ENCODE data around the gene FAM193B. TPM values are rescaled to one million over a fixed set of nuclear protein-coding genes. Genes with fewer than 3 reads are reported as not detected.
"Not testable (repeated sequence)": the region's sequence is repeated elsewhere in the genome, so short reads cannot be mapped to it uniquely, and the experiment has no call there.

The FAM193B gene
- total RNA-seq, 1 experiment from 2014 or later, result 70.2 TPM

DNA sequence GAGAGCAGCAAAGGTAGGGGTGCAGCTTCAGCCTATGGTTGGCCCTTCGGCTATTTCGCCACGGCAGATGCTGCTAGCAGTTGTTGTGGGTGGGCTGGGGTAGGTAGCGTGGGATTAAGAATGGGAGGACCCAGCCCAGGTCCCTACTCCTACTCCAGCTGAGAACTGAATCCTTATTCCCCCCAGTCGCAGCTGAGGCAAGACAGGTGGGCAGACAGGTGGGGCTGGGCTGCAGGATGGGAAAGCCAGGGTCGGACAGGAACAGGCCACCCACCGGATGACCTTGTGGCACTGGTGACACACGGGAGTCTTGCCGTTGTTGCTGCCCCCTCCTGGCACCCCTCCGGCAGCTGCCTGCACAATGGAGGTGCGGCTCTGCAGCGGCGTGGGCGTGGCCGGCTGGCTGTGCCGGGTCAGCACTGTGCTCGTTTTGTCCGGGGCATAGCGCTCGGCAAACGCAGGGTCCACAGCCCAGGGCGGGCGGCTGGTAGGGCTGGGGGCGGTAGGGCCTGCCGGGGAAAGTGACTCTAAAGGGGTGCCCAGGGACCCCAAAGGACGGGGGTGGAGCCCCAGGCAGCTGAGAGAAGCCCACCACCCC, 65.1 kb downstream of the FAM193B start:
- Histone ChIP-seq H3K4me3 (ENCODE audit: insufficient read depth, low read depth, low read length) (no peak overlapping the region), H3K36me3 (replicated peaks; ENCODE audit: control insufficient read depth, insufficient read depth, low read length) (peaks cover 48% of the 10 kb centered on the region), H3K27me3 (ENCODE audit: control insufficient read depth, insufficient read depth, low read length) (no peaks in the 10 kb centered on the region)
- DNase-seq, result no peak

GRCh38 chr5:177487975-177488374, 66.4 kb downstream of the FAM193B start:
- no peak for DNase-seq
- Histone ChIP-seq H3K27me3 (ENCODE audit: control insufficient read depth, insufficient read depth, low read length) (no peaks in the 10 kb centered on the region), H3K4me3 (ENCODE audit: insufficient read depth, low read depth, low read length) (no peak overlapping the region), H3K36me3 (replicated peaks; ENCODE audit: control insufficient read depth, insufficient read depth, low read length) (peaks cover 49% of the 10 kb centered on the region)

- no peaks in the 10 kb centered on the region for H3K27me3 ChIP-seq (ENCODE audit: control insufficient read depth, insufficient read depth, low read length)
- no peak overlapping the region for H3K4me3 ChIP-seq (ENCODE audit: insufficient read depth, low read depth, low read length)
- no peak for DNase-seq
- H3K36me3 ChIP-seq (replicated peaks; ENCODE audit: control insufficient read depth, insufficient read depth, low read length), result peaks cover 46% of the 10 kb centered on the region
Measured at GRCh38 chr5:177487144-177487543, 67.2 kb downstream of the FAM193B start.

GRCh38 chr5:177486256-177486655, 68.1 kb downstream of the FAM193B start:
- Histone ChIP-seq H3K36me3 (replicated peaks; ENCODE audit: control insufficient read depth, insufficient read depth, low read length) (peaks cover 49% of the 10 kb centered on the region), H3K4me3 (ENCODE audit: insufficient read depth, low read depth, low read length) (no peak overlapping the region)

DNA sequence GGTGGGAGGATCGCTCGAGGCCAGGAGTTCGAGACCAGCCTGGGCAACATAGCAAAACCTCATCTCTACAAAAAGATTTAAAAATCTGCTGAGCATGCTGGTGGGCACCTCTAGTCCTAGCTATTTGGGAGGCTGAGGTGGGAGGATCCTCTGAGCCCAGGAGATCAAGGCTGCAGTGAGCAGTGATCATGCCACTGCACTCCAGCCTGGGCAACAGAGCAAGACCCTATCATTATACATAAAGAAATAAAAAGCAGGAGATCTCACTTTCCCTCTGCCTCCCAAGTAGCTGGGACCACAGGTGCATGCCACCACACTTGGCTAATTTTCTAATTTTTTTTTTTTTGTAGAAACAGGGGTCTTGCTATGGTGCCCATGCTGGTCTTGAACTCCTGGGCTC, 68.6 kb downstream of the FAM193B start:
- H3K4me3 ChIP-seq (ENCODE audit: insufficient read depth, low read depth, low read length); H3K27me3 ChIP-seq (ENCODE audit: control insufficient read depth, insufficient read depth, low read length); DNase-seq: not testable (repeated sequence)
- peaks cover 46% of the 10 kb centered on the region for H3K36me3 ChIP-seq (replicated peaks; ENCODE audit: control insufficient read depth, insufficient read depth, low read length)

More at GRCh38 chr5:177486256-177486655, 68.1 kb downstream of the FAM193B start:
- H3K27me3 ChIP-seq (ENCODE audit: control insufficient read depth, insufficient read depth, low read length), result no peaks in the 10 kb centered on the region
- no peak for DNase-seq

GRCh38 chr5:177484902-177485549, 69.3 kb downstream of the FAM193B start:
- peaks cover 39% of the 10 kb centered on the region for H3K36me3 ChIP-seq (replicated peaks; ENCODE audit: control insufficient read depth, insufficient read depth, low read length)
- no peak overlapping the region for H3K4me3 ChIP-seq (ENCODE audit: insufficient read depth, low read depth, low read length)
- H3K27me3 ChIP-seq (ENCODE audit: control insufficient read depth, insufficient read depth, low read length), result no peaks in the 10 kb centered on the region
- no peak for DNase-seq

DNA sequence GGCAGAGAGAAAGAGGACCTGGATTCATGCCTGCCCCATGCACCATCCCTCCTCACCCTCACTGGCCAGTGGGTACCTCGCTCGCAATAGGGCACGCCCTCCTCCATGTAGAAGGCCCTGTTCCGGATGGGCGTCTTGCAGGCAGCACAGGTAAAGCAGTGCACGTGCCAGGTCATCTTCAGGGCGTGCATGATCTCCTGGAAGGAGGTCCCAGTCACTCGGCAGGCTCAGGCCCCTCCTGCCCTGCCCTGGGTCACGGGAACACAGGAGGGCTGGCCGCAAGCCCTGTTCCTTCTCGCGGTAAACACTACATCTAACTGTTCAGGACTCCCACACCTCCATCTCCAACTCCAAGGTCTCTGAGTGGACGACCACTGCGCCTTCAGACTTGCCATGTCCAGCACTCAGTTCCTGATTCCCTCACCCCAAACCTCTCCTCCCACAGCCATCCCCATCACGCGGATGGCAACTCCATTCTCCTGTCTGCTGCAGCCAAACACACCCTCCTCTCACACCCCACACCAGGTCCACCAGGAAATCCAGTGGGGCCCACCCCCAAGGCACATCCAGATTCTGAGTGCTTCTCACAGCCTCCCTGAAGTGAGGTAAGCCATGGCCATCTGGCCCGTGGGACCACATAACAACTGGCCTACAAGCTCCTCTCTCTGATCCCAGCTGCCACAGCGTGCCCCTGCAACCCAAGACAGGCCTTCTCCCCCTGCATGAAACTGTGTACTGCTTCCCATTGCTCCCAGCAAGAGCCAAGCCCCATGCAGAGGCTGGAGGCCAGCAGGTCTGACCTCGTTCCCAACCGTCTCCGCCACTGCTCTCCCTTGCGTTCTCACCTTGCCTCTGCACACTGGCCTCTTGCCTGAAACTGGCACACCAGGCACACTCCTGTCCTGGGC, 70.1 kb downstream of the FAM193B start:
- Histone ChIP-seq H3K27me3 (ENCODE audit: control insufficient read depth, insufficient read depth, low read length) (no peaks in the 10 kb centered on the region), H3K36me3 (replicated peaks; ENCODE audit: control insufficient read depth, insufficient read depth, low read length) (peaks cover 36% of the 10 kb centered on the region), H3K4me3 (ENCODE audit: insufficient read depth, low read depth, low read length) (no peak overlapping the region)
- DNase-seq, result no peak

- Histone ChIP-seq H3K4me3 (ENCODE audit: insufficient read depth, low read depth, low read length) (no peak overlapping the region), H3K36me3 (replicated peaks; ENCODE audit: control insufficient read depth, insufficient read depth, low read length) (peaks cover 29% of the 10 kb centered on the region), H3K27me3 (ENCODE audit: control insufficient read depth, insufficient read depth, low read length) (no peaks in the 10 kb centered on the region)
- DNase-seq, result no peak
Measured at GRCh38 chr5:177483042-177483441, 71.3 kb downstream of the FAM193B start.

DNA sequence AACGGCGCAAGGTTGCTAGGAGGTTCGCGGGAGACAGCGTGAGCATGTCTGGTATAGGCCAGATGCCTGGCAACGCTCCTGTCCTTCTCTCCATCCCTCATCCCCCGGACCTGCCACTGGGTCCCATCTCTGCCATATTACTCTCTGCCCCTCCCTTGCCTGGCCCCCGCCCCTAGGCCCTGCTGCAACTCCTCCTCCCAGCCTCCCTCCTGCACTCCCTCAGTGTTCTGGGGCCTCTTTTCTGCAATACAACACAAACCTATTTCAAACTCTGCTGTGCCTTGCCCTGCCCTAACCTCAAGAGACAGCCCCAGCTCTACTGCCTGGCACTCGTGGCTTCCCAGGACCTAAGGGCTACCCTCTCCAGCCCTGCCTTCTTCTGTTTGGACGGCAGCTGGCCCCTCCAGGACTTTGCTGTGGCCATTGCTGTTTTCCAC, 72.0 kb downstream of the FAM193B start:
- peaks cover 23% of the 10 kb centered on the region for H3K36me3 ChIP-seq (replicated peaks; ENCODE audit: control insufficient read depth, insufficient read depth, low read length)
- H3K4me3 ChIP-seq (ENCODE audit: insufficient read depth, low read depth, low read length), result no peak overlapping the region
- no peak for DNase-seq
- no peaks in the 10 kb centered on the region for H3K27me3 ChIP-seq (ENCODE audit: control insufficient read depth, insufficient read depth, low read length)

DNA sequence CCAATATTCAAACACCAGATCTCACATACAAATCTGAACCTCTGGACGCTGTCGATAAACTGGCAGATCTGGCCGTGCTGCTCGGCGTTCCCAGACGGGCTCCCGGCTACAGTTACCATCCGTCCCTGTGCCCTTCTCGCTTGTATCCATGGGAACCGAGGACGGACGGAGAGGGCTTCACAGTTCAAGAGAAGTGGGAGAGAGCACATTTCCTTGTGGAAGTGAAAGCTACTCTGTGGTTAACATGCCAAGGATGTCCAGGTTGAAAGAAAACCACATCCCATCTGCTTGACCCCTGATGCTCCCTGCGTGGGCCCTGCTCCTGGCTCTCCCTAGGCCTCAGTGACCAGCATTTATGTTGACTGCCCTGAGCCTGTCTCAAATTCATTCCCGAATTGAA, 74.6 kb downstream of the FAM193B start:
- Histone ChIP-seq H3K27me3 (ENCODE audit: control insufficient read depth, insufficient read depth, low read length) (no peaks in the 10 kb centered on the region), H3K4me3 (ENCODE audit: insufficient read depth, low read depth, low read length) (no peak overlapping the region), H3K36me3 (replicated peaks; ENCODE audit: control insufficient read depth, insufficient read depth, low read length) (peaks cover 15% of the 10 kb centered on the region)
- DNase-seq, result no peak

GRCh38 chr5:177478711-177479646, 75.4 kb downstream of the FAM193B start:
- peaks cover 9% of the 10 kb centered on the region for H3K36me3 ChIP-seq (replicated peaks; ENCODE audit: control insufficient read depth, insufficient read depth, low read length)
- no peak for DNase-seq
- no peak overlapping the region for H3K4me3 ChIP-seq (ENCODE audit: insufficient read depth, low read depth, low read length)
- no peaks in the 10 kb centered on the region for H3K27me3 ChIP-seq (ENCODE audit: control insufficient read depth, insufficient read depth, low read length)

DNA sequence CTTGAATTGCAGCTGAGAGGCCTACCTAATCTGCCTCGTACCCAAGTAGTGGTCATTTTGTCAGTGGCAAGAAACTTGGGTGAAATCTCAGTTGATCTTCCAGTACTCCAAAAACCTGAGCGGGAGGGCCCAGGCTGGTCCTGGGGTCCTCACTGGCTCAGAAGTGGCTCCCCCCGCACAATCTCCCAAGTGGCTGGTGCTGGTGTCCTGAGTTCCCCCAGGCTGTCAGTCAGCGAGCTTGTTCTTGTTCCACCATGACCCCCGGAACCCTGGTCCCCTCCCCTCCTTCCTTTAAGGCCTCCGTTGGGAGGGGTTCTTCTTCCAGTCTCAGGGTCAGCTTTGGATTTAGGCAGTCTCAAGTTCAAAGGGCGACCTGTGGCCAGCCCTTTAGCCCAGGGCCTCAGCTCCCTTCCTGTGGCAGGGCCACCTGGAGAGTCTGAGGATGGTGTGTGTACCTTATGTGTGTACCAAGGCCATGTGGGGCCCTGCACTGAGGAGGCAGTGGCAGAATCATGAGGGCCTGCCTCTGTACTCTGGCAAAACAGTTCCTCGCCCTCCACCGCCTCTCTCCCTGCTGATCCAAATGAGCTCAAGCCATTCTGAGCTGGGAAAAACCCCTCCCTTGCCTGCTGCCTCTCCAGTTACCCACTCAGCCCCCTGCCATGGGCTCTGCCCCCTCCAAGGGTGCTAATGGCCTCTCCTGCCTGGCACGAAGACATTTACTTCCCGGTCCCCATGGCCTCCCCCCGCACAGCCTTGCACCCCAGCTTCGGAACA, 76.5 kb downstream of the FAM193B start:
- peaks cover 4% of the 10 kb centered on the region for H3K36me3 ChIP-seq (replicated peaks; ENCODE audit: control insufficient read depth, insufficient read depth, low read length)
- no peak overlapping the region for H3K4me3 ChIP-seq (ENCODE audit: insufficient read depth, low read depth, low read length)
- DNase-seq, result no peak
- H3K27me3 ChIP-seq (ENCODE audit: control insufficient read depth, insufficient read depth, low read length), result no peaks in the 10 kb centered on the region

DNA sequence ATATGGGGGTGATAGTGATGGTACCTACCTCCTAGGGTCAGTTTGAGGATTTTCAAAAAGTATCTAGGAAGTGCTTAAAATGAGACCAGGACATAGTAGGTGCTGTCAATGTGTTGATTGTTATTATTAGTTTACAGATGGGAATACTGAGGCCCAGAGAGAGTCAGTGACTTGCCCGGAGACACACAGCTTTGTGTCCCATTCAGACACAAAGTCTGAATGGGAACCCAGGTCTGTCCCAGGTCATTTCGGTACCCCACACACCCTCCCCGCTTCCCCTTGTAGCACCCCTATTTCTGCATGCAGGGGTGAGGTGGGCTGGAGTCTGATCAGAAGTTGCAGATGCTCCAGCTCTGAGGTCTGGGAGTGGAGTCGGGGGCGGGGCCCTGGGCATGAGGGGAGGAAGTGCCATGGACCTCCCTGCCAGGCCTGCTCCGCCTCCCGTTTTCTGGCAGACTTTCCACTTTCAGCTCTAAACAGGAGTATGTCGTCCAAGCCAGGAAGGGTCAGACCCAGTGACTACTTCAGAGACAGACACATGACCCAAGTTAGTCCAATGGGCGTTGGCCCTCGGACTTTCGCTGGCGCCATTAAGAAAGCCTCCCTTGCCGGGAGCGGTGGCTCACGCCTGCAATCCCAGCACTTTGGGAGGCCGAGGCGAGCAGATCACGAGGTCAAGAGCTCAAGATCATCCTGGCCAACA, 77.7 kb downstream of the FAM193B start:
- Histone ChIP-seq H3K4me3 (ENCODE audit: insufficient read depth, low read depth, low read length) (no peak overlapping the region), H3K27me3 (ENCODE audit: control insufficient read depth, insufficient read depth, low read length) (no peaks in the 10 kb centered on the region), H3K36me3 (replicated peaks; ENCODE audit: control insufficient read depth, insufficient read depth, low read length) (peaks cover 6% of the 10 kb centered on the region)
- DNase-seq, result no peak

All from H7 (cell line).